ENCODE data around the gene MRPS30. TPM values are rescaled to one million over a fixed set of nuclear protein-coding genes. Genes with fewer than 3 reads are reported as not detected.

MRPS30 gene
- total and polyA plus RNA-seq, 11 donors = 45.7 to 139 (median 74.0) TPM

DNA sequence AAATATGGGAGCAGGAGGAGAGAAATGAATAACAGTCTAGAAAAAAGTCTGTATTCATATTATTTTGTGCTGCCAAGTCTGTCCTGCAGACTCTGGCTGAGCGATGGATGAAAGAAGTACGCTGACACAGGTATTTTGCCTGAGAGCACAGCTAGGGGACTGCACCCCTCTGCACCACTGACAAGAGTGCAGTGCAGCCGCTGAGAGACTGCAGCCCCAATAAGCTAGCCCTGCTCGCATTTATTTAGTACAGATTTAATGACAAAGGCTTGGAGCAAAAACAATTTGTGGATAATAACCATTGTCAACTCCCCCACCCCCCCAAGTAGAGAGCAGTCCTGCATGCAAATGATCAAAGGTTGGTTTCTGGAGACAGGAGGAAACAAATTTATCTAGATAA lies 13.3 kb upstream of the MRPS30 start:
- H3K4me1 ChIP-seq = no peaks in the 10 kb centered on the region
- TF ChIP-seq, protein P1, sequence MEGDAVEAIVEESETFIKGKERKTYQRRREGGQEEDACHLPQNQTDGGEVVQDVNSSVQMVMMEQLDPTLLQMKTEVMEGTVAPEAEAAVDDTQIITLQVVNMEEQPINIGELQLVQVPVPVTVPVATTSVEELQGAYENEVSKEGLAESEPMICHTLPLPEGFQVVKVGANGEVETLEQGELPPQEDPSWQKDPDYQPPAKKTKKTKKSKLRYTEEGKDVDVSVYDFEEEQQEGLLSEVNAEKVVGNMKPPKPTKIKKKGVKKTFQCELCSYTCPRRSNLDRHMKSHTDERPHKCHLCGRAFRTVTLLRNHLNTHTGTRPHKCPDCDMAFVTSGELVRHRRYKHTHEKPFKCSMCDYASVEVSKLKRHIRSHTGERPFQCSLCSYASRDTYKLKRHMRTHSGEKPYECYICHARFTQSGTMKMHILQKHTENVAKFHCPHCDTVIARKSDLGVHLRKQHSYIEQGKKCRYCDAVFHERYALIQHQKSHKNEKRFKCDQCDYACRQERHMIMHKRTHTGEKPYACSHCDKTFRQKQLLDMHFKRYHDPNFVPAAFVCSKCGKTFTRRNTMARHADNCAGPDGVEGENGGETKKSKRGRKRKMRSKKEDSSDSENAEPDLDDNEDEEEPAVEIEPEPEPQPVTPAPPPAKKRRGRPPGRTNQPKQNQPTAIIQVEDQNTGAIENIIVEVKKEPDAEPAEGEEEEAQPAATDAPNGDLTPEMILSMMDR (IDR thresholded peaks at IDR 0.05) = no peak
- no peak for TF ChIP-seq POLR2A (IDR thresholded peaks at IDR 0.05)
- H3K27ac ChIP-seq = no peak overlapping the region
- H3K36me3 ChIP-seq = peaks cover 0 to 6% (median 0%) of the 10 kb centered on the region in 9 donors
- intact Hi-C loops (cut with DNase I) = no loop called here
- DNase-seq = no peak
- H3K9me3 ChIP-seq = peaks cover 0 to 51% (median 10%) of the 10 kb centered on the region in 12 donors
- WGBS, 4 donors = 91 to 96% (median 95%) methylated on average over 4 of the region's 4 CpGs
- ATAC-seq = no peak
- H3K4me3 ChIP-seq = no peak overlapping the region
- no peaks in the 10 kb centered on the region for H3K27me3 ChIP-seq

DNA sequence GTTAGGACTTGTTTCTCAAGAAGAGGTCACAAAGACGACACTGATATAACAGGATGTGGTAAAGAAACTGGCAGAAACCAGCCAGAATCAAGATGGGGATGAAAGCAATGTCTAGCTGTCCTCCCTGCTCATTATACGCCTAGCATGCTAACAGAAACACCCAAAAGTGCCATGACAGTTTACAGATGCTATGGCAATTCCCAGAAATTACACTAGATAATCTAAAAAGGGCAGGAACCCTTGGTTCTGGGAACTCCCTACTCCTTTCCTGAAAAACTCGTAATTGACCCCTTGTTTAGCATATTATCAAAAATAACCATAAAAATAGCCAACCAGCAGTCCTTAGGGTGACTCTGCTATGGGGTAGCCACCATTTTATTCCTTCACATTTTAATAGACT lies 10.9 kb upstream of the MRPS30 start:
- no peak overlapping the region for H3K4me3 ChIP-seq
- no peaks in the 10 kb centered on the region for H3K4me1 ChIP-seq
- H3K27me3 ChIP-seq = no peaks in the 10 kb centered on the region
- TF ChIP-seq POLR2A (IDR thresholded peaks at IDR 0.05) = no peak
- TF ChIP-seq, protein P1 (IDR thresholded peaks at IDR 0.05) = no peak
- no peak overlapping the region for H3K27ac ChIP-seq
- intact Hi-C loops (cut with DNase I) = no loop called here
- ATAC-seq (no peak), DNase-seq (no peak)
- peaks cover 0 to 45% (median 8%) of the 10 kb centered on the region in 12 donors for H3K9me3 ChIP-seq
- WGBS, 4 donors = 83 to 90% (median 88%) methylated on average over 3 of the region's 3 CpGs
- peaks cover 0 to 6% (median 0%) of the 10 kb centered on the region in 9 donors for H3K36me3 ChIP-seq

DNA sequence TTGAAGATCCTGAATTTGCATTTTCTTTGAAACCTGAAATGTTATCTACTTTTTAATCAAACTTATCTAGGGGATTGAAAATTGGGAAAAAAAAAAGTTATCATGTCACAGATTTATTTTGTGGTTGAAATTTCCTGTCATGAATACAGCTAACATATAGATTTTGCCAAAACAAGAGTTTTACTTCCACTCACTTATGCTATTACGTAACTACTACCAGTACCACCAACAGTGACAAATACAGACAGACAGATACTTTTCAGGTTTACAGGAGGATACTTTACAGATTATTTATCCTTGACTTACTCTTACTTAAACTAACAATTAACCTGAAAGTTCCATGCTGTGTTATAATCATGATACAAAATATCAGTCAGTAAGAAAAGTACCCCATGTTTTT lies 6.8 kb upstream of the MRPS30 start:
- no peaks in the 10 kb centered on the region for H3K36me3 ChIP-seq
- DNase-seq (no peak), ATAC-seq (no peak)
- no peak overlapping the region for H3K27ac ChIP-seq
- peaks cover 0 to 5% (median 0%) of the 10 kb centered on the region in 12 donors for H3K9me3 ChIP-seq
- no peak overlapping the region for H3K4me3 ChIP-seq
- 92 to 95% (median 93%) methylated on average over 1 of the region's 1 CpG for WGBS, 4 donors
- intact Hi-C loops (cut with DNase I) = no loop called here
- no peaks in the 10 kb centered on the region for H3K27me3 ChIP-seq
- peaks cover 0 to under 1% (median 0%) of the 10 kb centered on the region in 12 donors for H3K4me1 ChIP-seq
- TF ChIP-seq POLR2A (IDR thresholded peaks at IDR 0.05) = no peak
- TF ChIP-seq, protein P1 (IDR thresholded peaks at IDR 0.05) = no peak

DNA sequence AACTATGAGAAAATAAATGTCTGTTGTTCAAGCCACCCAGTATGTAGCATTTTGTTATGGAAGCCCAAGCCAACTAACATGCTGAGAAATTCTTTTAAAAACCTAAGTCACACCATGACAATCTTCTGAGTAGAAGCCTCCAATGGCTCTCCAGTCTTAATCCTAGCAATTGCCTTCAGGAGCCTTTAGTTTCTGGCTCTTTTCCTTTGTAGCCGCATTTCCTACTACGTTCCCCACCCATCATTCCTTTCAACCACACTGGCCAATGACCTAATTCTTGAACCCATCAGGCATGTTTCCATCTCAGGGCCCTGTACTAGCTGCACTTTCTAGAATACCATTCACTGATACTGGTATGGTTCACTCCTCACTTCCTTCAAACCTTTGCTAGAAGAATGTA lies 2.1 kb upstream of the MRPS30 start:
- Histone ChIP-seq H3K27ac (no peak overlapping the region), H3K36me3 (peaks cover 0 to 10% (median 6%) of the 10 kb centered on the region in 9 donors), H3K9me3 (no peaks in the 10 kb centered on the region), H3K27me3 (no peaks in the 10 kb centered on the region), H3K4me3 (no peak overlapping the region), H3K4me1 (peaks cover 5 to 30% (median 19%) of the 10 kb centered on the region in 12 donors)
- no peak for TF ChIP-seq POLR2A (IDR thresholded peaks at IDR 0.05)
- TF ChIP-seq, protein P1 (IDR thresholded peaks at IDR 0.05) = no peak
- DNase-seq (no peak), ATAC-seq (no peak)
- WGBS, 4 donors = 84 to 93% (median 92%) methylated on average over 2 of the region's 2 CpGs
- intact Hi-C loops (cut with DNase I) = no loop called here

Measured in heart left ventricle (tissue), 16 donors.